HEK293 (cell line): Measurements from ENCODE around the gene KRTAP3-1.
"Not testable (repeated sequence)": the region's sequence is repeated elsewhere in the genome, so short reads cannot be mapped to it uniquely, and the experiment has no call there.

Experiments used
- CTCF ChIA-PET: fragments of 350-600 bp; formaldehyde crosslinking; extraction: SDS; loops from one replicate; lab custom pipeline; 2021; ENCODE audit warnings: antibody characterized with exemption; lab: Yijun Ruan, JAX
- POLR2A ChIA-PET: fragments of 300-600 bp; formaldehyde crosslinking; extraction: SDS; loops from one replicate; lab custom pipeline; 2020; ENCODE audit warnings: antibody characterized with exemption, inconsistent platforms; lab: Yijun Ruan, JAX
- H3K27ac ChIP-seq: fragments of 200-500 bp; sonication (Bioruptor generic); 2 replicates; pipeline ENCODE4 v1.5.1; 2014; ENCODE audit warnings: low read depth, low read length, control low read depth, inconsistent platforms; ENCODE audit errors: extremely low read depth
- H3K36me3 ChIP-seq, 2 experiments: fragments of 200-500 bp in 1 of 2; sonication (Bioruptor generic) in 1 of 2; 1 replicate in 1 of 2; 2 replicates in 1 of 2; pipeline ENCODE4 v1.5.1; 2014 to 2017; ENCODE audit warnings: inconsistent platforms in 2 of 2, low read length in 2 of 2; ENCODE audit not compliant: control insufficient read depth in 2 of 2, insufficient read depth in 1 of 2
- H3K4me1 ChIP-seq: fragments of 200-500 bp; sonication (Bioruptor generic); 2 replicates; pipeline ENCODE4 v1.5.1; 2014; ENCODE audit warnings: mild to moderate bottlenecking, low read length, inconsistent platforms; ENCODE audit not compliant: control insufficient read depth, insufficient read depth
- H3K4me3 ChIP-seq: 2 replicates; pipeline ENCODE4 v1.5.1; 2011; ENCODE audit warnings: low read depth, mild to moderate bottlenecking, control low read depth, low read length, moderate library complexity
- H3K9me3 ChIP-seq: fragments of 200-500 bp; sonication (Bioruptor generic); 2 replicates; pipeline ENCODE4 v1.5.1; 2014; ENCODE audit warnings: low read depth, low read length, inconsistent platforms; ENCODE audit not compliant: control insufficient read depth, insufficient read depth
- GLIS1 ChIP-seq: fragments of 450-650 bp; formaldehyde crosslinking; IDR thresholded peaks from 2 replicates; pipeline ENCODE4 v1.5.1; 2016; ENCODE audit warnings: missing biosample characterization, missing genetic modification characterization
- KLF16 ChIP-seq: fragments of 450-650 bp; formaldehyde crosslinking; IDR thresholded peaks from 2 replicates; pipeline ENCODE4 v1.5.1; 2017; ENCODE audit warnings: missing biosample characterization, missing genetic modification characterization
- MEIS1 ChIP-seq: sonication (generic); formaldehyde crosslinking; IDR thresholded peaks from 2 replicates; pipeline ENCODE4 v1.8.1; 2022; ENCODE audit warnings: missing genetic modification reagents, mild to moderate bottlenecking, borderline replicate concordance
- OVOL3 ChIP-seq: fragments of 450-650 bp; formaldehyde crosslinking; IDR thresholded peaks from 2 replicates; pipeline ENCODE4 v1.5.1; 2016; ENCODE audit warnings: missing biosample characterization, missing genetic modification characterization
- SCRT2 ChIP-seq: fragments of 450-650 bp; formaldehyde crosslinking; IDR thresholded peaks from 2 replicates; pipeline ENCODE4 v1.5.1; 2016; ENCODE audit warnings: missing biosample characterization, missing genetic modification characterization
- WT1 ChIP-seq: fragments of 450-650 bp; formaldehyde crosslinking; IDR thresholded peaks from 2 replicates; pipeline ENCODE4 v1.5.1; 2016; ENCODE audit warnings: missing biosample characterization, missing genetic modification characterization
- ZFP3 ChIP-seq: fragments of 450-650 bp; formaldehyde crosslinking; IDR thresholded peaks from 2 replicates; pipeline ENCODE4 v1.5.1; 2016; ENCODE audit warnings: low read depth, missing biosample characterization, missing genetic modification characterization
- ZNF157 ChIP-seq: fragments of 450-650 bp; formaldehyde crosslinking; IDR thresholded peaks from 2 replicates; pipeline ENCODE4 v1.5.1; 2016; ENCODE audit warnings: missing biosample characterization, missing genetic modification characterization
- ZNF184 ChIP-seq: fragments of 450-650 bp; IDR thresholded peaks from 2 replicates; pipeline ENCODE4 v1.5.1; 2018; ENCODE audit warnings: missing biosample characterization, mild to moderate bottlenecking, missing genetic modification characterization
- ZNF335 ChIP-seq: fragments of 450-650 bp; formaldehyde crosslinking; conservative IDR thresholded peaks from 2 replicates; pipeline ENCODE4 v1.5.1; 2016; ENCODE audit warnings: missing biosample characterization, missing genetic modification characterization
- ZNF350 ChIP-seq: fragments of 450-650 bp; formaldehyde crosslinking; IDR thresholded peaks from 2 replicates; pipeline ENCODE4 v1.5.0; 2017; ENCODE audit warnings: missing biosample characterization, mild to moderate bottlenecking, missing genetic modification characterization
- ZNF394 ChIP-seq: fragments of 450-650 bp; formaldehyde crosslinking; IDR thresholded peaks from 2 replicates; pipeline ENCODE4 v1.5.1; 2016; ENCODE audit warnings: missing biosample characterization, missing genetic modification characterization, mild to moderate bottlenecking, moderate library complexity, borderline replicate concordance
- ZNF426 ChIP-seq: fragments of 450-650 bp; formaldehyde crosslinking; IDR thresholded peaks from 2 replicates; pipeline ENCODE4 v1.5.1; 2017; ENCODE audit warnings: missing biosample characterization, missing genetic modification characterization, mild to moderate bottlenecking, inconsistent platforms, moderate library complexity
- ZNF521 ChIP-seq: fragments of 450-650 bp; formaldehyde crosslinking; IDR thresholded peaks from 2 replicates; pipeline ENCODE4 v1.5.1; 2017; ENCODE audit warnings: missing biosample characterization, mild to moderate bottlenecking, missing genetic modification characterization
- ZNF623 ChIP-seq: fragments of 450-650 bp; formaldehyde crosslinking; IDR thresholded peaks from 2 replicates; pipeline ENCODE4 v1.5.1; 2016; ENCODE audit warnings: missing biosample characterization, missing genetic modification characterization
- ZNF654 ChIP-seq: fragments of 450-650 bp; formaldehyde crosslinking; IDR thresholded peaks from 2 replicates; pipeline ENCODE4 v1.5.1; 2016; ENCODE audit warnings: low read depth, missing biosample characterization, missing genetic modification characterization
- ZNF660 ChIP-seq: fragments of 450-650 bp; IDR thresholded peaks from 2 replicates; pipeline ENCODE4 v1.5.1; 2018; ENCODE audit warnings: missing biosample characterization, mild to moderate bottlenecking, missing genetic modification characterization
- ZNF76 ChIP-seq: fragments of 450-650 bp; formaldehyde crosslinking; IDR thresholded peaks from 2 replicates; pipeline ENCODE4; 2016; ENCODE audit warnings: low read depth, missing biosample characterization, missing genetic modification characterization, borderline replicate concordance
- ZNF776 ChIP-seq: fragments of 450-650 bp; formaldehyde crosslinking; IDR thresholded peaks from 2 replicates; pipeline ENCODE4 v1.5.0; 2017; ENCODE audit warnings: missing biosample characterization, missing genetic modification characterization, borderline replicate concordance
- TF ChIP-seq, protein P1 (sequence below): fragments of 450-650 bp; formaldehyde crosslinking; IDR thresholded peaks from 2 replicates; pipeline ENCODE4 v1.5.1; 2016; ENCODE audit warnings: missing biosample characterization, missing genetic modification characterization
- TF ChIP-seq, protein P2 (sequence below): fragments of 450-650 bp; formaldehyde crosslinking; IDR thresholded peaks from 2 replicates; pipeline ENCODE4 v1.5.1; 2017; ENCODE audit warnings: missing biosample characterization, missing genetic modification characterization
- TF ChIP-seq, protein P3 (sequence below): fragments of 450-650 bp; formaldehyde crosslinking; IDR thresholded peaks from 2 replicates; pipeline ENCODE4 v1.5.1; 2017; ENCODE audit warnings: missing biosample characterization, missing genetic modification characterization
- TF ChIP-seq, protein P4 (sequence below): fragments of 450-650 bp; formaldehyde crosslinking; IDR thresholded peaks from 2 replicates; pipeline ENCODE4 v1.5.1; 2016; ENCODE audit warnings: missing biosample characterization, missing genetic modification characterization

KRTAP3-1 gene

DNA sequence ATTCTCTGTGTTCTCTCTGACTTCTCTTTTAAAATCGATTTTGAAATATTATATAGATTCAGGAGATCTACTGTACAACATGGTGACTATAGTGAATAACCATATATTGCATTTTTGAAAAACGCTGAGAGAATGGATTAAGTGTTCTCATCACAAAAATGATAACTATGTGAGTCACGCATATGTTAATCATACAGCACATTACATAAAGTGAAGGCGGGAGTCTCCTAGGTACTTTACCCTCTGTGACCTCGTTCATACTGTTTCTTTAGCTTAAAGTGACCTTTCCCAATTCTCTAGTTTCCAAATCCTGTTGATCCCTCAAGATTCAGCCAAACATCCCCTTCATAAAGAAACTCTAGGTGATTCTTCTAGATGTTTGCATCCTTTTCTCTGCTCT is 6.1 kb downstream of the KRTAP3-1 start:
- Histone ChIP-seq H3K4me3 (no peak overlapping the region), H3K9me3 (no peaks in the 10 kb centered on the region), H3K4me1 (no peaks in the 10 kb centered on the region), H3K27ac (no peak overlapping the region), H3K36me3 (no peaks in the 10 kb centered on the region)
- CTCF ChIA-PET, result interaction anchor here (0.6 kb wide), 2 partner anchors 227 to 595 kb away, joined by 3 to 4 read pairs; no protein-coding TSS in a partner anchor
- POLR2A ChIA-PET, result no interaction called here
- TF ChIP-seq, protein P1, sequence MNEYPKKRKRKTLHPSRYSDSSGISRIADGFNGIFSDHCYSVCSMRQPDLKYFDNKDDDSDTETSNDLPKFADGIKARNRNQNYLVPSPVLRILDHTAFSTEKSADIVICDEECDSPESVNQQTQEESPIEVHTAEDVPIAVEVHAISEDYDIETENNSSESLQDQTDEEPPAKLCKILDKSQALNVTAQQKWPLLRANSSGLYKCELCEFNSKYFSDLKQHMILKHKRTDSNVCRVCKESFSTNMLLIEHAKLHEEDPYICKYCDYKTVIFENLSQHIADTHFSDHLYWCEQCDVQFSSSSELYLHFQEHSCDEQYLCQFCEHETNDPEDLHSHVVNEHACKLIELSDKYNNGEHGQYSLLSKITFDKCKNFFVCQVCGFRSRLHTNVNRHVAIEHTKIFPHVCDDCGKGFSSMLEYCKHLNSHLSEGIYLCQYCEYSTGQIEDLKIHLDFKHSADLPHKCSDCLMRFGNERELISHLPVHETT (tag by site-specific recombination), result no peak
- TF ChIP-seq ZNF184 (tag by site-specific recombination) (no peak), ZFP3 (tag by site-specific recombination) (no peak), ZNF426 (tag by site-specific recombination) (no peak), ZNF521 (tag by site-specific recombination) (no peak), ZNF776 (no peak), OVOL3 (tag by site-specific recombination) (no peak), SCRT2 (tag by site-specific recombination) (no peak)
- TF ChIP-seq, protein P2, sequence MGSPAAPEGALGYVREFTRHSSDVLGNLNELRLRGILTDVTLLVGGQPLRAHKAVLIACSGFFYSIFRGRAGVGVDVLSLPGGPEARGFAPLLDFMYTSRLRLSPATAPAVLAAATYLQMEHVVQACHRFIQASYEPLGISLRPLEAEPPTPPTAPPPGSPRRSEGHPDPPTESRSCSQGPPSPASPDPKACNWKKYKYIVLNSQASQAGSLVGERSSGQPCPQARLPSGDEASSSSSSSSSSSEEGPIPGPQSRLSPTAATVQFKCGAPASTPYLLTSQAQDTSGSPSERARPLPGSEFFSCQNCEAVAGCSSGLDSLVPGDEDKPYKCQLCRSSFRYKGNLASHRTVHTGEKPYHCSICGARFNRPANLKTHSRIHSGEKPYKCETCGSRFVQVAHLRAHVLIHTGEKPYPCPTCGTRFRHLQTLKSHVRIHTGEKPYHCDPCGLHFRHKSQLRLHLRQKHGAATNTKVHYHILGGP (tag by site-specific recombination), result no peak
- TF ChIP-seq, protein P3, sequence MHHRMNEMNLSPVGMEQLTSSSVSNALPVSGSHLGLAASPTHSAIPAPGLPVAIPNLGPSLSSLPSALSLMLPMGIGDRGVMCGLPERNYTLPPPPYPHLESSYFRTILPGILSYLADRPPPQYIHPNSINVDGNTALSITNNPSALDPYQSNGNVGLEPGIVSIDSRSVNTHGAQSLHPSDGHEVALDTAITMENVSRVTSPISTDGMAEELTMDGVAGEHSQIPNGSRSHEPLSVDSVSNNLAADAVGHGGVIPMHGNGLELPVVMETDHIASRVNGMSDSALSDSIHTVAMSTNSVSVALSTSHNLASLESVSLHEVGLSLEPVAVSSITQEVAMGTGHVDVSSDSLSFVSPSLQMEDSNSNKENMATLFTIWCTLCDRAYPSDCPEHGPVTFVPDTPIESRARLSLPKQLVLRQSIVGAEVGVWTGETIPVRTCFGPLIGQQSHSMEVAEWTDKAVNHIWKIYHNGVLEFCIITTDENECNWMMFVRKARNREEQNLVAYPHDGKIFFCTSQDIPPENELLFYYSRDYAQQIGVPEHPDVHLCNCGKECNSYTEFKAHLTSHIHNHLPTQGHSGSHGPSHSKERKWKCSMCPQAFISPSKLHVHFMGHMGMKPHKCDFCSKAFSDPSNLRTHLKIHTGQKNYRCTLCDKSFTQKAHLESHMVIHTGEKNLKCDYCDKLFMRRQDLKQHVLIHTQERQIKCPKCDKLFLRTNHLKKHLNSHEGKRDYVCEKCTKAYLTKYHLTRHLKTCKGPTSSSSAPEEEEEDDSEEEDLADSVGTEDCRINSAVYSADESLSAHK (tag by site-specific recombination), result no peak

DNA sequence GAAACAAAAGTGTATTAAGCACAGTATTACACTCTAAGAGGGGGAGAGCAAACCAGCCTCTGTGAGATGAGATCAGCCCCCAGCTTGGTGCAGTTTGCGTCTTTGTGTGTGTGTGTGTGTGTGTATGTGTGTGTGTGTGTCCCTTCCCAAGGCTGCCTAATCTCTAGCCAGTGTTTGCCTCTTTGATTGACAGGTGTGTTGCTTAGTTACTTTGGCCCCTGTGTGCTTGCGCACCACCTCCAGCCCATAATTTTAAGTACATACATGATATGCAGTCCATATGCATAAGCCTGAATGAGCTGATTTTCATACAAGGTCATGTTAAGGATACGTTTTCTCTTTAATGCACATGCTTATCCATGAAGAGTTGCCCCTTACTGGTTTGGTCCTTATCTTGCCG is 7.1 kb downstream of the KRTAP3-1 start:
- H3K36me3 ChIP-seq, result no peaks in the 10 kb centered on the region
- no peaks in the 10 kb centered on the region for H3K9me3 ChIP-seq
- H3K27ac ChIP-seq, result no peak overlapping the region
- CTCF ChIA-PET, result no interaction called here
- H3K4me1 ChIP-seq, result no peaks in the 10 kb centered on the region
- no peak overlapping the region for H3K4me3 ChIP-seq
- TF ChIP-seq ZNF157 (tag by site-specific recombination) (no peak), WT1 (tag by site-specific recombination) (no peak), KLF16 (tag by site-specific recombination) (no peak), GLIS1 (tag by site-specific recombination) (no peak), ZNF660 (tag by site-specific recombination) (no peak), ZNF654 (no peak), MEIS1 (CRISPR knock-in tag) (no peak), ZNF394 (tag by site-specific recombination) (no peak), ZNF335 (tag by site-specific recombination) (no peak), ZNF350 (tag by site-specific recombination) (no peak), ZNF623 (tag by site-specific recombination) (no peak), ZFP3 (tag by site-specific recombination) (no peak), ZNF76 (tag by site-specific recombination) (no peak)
- TF ChIP-seq, protein P4, sequence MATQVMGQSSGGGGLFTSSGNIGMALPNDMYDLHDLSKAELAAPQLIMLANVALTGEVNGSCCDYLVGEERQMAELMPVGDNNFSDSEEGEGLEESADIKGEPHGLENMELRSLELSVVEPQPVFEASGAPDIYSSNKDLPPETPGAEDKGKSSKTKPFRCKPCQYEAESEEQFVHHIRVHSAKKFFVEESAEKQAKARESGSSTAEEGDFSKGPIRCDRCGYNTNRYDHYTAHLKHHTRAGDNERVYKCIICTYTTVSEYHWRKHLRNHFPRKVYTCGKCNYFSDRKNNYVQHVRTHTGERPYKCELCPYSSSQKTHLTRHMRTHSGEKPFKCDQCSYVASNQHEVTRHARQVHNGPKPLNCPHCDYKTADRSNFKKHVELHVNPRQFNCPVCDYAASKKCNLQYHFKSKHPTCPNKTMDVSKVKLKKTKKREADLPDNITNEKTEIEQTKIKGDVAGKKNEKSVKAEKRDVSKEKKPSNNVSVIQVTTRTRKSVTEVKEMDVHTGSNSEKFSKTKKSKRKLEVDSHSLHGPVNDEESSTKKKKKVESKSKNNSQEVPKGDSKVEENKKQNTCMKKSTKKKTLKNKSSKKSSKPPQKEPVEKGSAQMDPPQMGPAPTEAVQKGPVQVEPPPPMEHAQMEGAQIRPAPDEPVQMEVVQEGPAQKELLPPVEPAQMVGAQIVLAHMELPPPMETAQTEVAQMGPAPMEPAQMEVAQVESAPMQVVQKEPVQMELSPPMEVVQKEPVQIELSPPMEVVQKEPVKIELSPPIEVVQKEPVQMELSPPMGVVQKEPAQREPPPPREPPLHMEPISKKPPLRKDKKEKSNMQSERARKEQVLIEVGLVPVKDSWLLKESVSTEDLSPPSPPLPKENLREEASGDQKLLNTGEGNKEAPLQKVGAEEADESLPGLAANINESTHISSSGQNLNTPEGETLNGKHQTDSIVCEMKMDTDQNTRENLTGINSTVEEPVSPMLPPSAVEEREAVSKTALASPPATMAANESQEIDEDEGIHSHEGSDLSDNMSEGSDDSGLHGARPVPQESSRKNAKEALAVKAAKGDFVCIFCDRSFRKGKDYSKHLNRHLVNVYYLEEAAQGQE, result no peak
- POLR2A ChIA-PET, result no interaction called here

DNA sequence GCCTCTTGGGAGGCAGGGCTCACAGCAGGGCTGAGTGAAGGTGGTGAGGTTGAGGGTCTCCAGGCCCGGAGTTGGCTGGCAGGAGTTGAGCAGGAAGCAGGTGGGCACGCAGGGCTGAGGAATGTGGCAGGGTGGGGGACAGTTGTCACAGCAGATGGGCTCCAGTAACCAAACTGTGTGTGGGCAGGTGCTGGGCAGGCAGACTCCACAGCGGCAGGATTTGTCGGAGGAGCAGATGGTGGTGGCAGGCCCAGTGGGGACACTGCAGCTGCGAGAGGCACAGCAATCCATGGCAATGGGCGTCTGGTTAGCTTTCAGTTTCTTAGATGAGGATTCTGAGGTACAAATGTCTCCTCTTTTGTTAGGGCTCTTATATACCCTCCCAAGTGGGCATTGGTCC is 9.4 kb downstream of the KRTAP3-1 start, which contains the start of gene KRTAP3-2:
Gene KRTAP3-2, minus strand, starts transcription at position 344 of the 400 bp plus-strand sequence. Its CDS starts 53 bp downstream, at position 291.
- H3K4me1 ChIP-seq, H3K27ac ChIP-seq, H3K4me3 ChIP-seq, POLR2A ChIA-PET, H3K9me3 ChIP-seq, H3K36me3 ChIP-seq: not testable (repeated sequence)
- CTCF ChIA-PET, result interaction anchor here (0.7 kb wide), 1 partner anchor 579 kb away, joined by 3 read pairs; no protein-coding TSS in a partner anchor
